GM21619 (cell line): ENCODE measurements around the gene TRIM43.
"Not testable (repeated sequence)": the region's sequence is repeated elsewhere in the genome, so short reads cannot be mapped to it uniquely, and the experiment has no call there.

Experiments
- ATAC-seq: cut with Tn5 transposase; IDR thresholded peaks from one replicate; pipeline ENCODE4 v1.9.1; 2021; ENCODE audit not compliant: unreplicated experiment

TRIM43 gene

DNA sequence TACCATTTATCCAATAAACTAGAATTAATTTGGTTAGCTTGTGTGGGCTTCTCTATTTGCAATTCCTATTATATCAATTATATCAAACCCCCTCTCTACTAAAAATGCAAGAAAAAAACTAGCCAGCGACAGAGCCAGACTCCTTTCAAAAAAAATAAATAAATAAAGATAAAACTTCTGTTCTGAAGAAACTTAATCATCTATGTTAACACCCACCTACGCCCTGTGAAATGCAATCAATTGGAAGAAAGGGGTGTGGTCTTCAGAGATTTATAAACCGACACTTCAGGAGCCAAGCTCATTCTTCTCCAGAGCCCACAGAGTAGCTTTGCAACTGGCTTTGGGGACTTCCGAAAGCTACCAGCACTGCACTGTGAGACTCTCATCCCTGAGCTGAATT, at the start of gene TRIM43:
TRIM43 (plus strand) TSS at position 301 of the 400 bp plus-strand sequence. CDS start 2,023 bp downstream, outside the sequence.
- not testable (repeated sequence) for ATAC-seq

DNA sequence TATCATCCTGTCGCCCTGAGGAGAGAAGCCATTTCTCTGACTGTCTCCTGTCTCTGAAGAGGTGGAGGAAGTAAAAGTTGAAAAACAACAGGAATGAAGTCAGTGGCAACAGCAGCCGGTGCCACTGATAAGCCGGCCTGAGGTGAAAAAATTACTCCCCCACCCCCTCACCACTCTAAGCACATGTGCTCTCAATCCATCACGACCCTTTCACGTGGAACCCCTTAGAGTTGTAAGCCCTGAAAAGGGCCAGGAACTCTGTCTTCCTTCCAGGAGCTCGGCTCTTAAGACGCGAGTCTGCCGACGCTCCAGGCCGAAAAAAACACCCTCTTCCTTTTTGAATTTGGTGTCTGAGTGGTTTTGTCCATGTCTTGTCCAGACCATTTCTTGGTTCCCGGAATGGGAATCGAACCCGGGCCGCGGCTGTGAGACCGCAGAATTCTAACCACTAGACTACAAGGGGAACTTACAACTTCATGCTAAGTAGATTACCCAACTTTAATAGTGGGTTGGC, 40.7 kb upstream of the TRIM43 start:
- no peak for ATAC-seq

GRCh38 chr2:95552911-95553310, 38.9 kb upstream of the TRIM43 start:
- peak; percentile 54 for ATAC-seq

- ATAC-seq = no peak
Measured at GRCh38 chr2:95569170-95569569, 22.6 kb upstream of the TRIM43 start.

- no peak for ATAC-seq
Measured at GRCh38 chr2:95573866-95574265, 17.9 kb upstream of the TRIM43 start.

DNA sequence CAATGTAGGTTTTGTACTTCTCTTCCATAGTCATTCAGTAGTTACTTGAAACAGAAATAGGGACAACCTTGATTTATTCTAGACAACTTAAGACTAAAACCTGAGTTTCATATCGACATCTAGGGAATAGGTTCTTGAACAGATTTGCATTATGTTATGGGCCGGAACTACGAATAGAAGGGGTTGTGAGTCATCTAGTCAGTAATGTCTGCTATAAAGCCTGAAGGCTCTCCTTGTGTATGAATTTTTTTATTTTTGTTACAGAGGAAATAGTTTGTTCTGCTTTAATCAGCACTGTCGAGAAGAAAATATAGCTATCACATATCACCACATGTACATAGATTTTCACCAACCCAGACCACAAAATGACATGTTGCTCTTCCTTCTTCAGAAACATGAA, 17.3 kb upstream of the TRIM43 start:
- no peak for ATAC-seq

- ATAC-seq = no peak
Measured at GRCh38 chr2:95575857-95576256, 15.9 kb upstream of the TRIM43 start.

- ATAC-seq = no peak
Measured at GRCh38 chr2:95578539-95578938, 13.3 kb upstream of the TRIM43 start.

DNA sequence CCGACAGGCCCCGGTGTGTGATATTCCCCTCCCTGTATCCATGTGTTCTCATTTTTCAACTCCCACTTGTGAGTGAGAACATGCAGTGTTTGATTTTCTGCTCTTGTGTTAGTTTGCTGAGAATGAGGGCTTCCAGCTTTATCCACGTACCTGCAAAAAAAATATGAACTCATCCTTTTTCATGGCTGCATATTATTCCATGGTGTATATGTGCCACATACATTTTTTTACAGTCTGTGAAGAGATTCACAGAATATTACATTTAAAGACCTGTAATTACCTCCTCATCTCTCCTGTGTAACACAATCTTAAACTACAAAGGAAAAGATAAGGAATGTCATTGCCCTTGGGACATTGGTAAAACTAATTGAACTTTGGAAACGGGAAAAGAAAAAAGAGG, 8.3 kb upstream of the TRIM43 start:
- ATAC-seq = not testable (repeated sequence)

DNA sequence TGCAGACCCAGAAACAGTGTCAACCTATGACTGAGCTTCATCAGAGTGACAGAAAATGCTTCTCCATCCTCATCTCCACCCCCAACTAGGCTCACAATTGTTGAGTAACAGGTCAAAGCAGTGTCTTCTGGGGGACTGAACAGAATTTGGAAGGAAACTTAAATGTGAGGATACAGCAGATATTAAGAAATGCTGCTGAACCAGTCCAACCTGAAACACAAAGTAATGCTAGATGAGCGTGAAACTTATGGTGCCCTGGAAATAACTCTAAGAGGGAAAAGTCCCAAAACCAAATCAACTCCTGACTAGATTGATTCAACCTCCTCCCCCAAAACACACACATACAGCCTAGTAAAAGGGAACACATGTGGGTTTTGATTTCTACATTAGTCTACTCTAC, 7.5 kb upstream of the TRIM43 start:
- not testable (repeated sequence) for ATAC-seq

DNA sequence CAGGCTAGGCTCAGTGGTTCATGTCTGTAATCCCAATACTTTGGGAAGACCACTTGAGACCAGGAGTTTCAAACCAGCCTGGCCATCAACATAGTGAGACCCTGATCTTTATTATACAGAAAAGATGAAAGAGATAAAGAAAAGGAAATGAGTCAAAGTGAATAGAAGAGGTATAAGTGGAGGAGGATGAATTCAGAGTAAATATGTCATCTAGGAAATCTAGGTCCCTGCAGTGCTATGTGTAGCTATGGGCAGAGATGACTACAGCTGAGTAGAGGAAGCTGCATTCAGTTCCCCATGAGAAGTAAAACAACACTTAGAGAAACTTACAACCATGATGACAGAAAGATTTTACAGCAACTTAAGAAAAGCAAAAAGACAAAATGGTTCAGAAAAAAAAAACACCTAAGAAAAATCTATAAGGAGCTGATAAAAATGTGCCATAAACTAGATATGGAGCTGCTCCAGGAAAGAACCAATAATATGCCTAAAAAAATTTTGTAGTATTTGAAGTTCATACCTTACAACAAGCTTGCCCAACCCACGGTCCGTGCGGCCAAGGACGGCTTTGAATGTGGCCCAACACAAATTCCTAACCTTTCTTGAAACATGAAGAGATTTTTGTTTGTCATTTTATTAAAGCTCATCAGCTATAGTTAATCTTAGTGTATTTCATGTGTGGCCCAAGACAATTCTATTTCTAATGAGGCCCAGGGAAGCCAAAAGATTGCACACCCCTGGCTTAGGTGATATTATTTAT, 1.8 kb upstream of the TRIM43 start:
- ATAC-seq = not testable (repeated sequence)

- ATAC-seq = not testable (repeated sequence)
Measured at GRCh38 chr2:95592973-95593372, 1.2 kb downstream of the TRIM43 start.

GRCh38 chr2:95595012-95595411, 3.2 kb downstream of the TRIM43 start:
- ATAC-seq = not testable (repeated sequence)

- ATAC-seq = not testable (repeated sequence)
Measured at GRCh38 chr2:95601301-95601700, 9.5 kb downstream of the TRIM43 start.

DNA sequence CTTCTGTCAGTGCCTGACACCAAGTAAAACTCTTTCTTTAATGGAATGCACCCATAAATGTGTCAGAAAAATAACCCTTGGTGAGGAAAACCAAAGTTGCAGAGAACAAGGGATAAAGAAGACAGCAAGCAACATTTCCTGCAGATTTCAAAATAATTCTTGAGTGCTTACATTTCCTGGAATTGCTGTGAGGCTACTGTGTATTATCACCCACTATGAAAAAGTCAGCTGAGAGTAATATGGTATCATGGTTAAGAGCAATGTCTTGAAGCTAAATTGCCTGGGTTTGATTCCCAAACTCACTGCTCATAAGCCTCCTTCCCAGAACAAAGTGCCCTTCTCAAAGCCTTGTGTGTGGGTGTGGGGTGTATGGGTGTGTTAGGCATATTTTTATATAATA, 10.3 kb downstream of the TRIM43 start:
- ATAC-seq = not testable (repeated sequence)

DNA sequence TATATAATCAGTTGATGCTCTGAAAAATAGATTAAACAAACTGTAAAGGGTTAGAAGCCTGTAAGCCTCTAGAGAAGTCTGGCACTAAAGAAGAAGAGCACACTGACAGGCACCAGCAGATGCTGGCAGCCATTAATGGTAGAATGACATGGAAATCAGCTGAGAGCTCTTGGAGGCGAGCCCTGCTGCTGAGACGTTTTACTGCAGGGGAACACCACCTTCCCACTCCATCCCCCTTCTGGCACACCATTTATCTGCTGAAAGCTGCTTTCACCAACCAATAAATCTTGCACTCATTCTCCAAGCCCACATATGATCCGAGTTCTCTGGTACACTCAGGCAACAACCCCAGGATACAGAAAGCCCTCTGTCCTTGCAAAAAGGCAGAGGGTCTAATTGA, 16.6 kb downstream of the TRIM43 start:
- ATAC-seq = not testable (repeated sequence)

GRCh38 chr2:95609764-95610163, 18.0 kb downstream of the TRIM43 start:
- ATAC-seq = not testable (repeated sequence)

GRCh38 chr2:95613048-95613447, 21.2 kb downstream of the TRIM43 start:
- ATAC-seq = not testable (repeated sequence)

DNA sequence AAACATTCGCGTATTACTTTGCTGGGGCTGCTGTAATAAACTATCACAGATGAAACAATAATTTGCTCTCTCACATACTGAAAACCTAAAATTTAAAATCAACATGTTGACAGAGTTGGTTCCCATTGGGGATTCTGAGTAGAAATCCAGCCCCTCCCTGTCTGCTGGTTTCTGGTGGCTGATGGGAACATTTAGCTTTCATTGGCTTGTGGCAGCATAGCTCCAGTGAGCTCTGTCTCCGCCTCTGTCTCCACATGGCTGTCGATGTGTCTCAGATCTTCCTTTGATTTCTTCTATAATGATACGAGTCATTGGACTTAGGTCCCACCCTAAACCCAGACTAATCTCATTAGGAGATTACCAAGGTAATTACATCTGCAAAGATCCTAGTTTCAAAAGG, 30.9 kb downstream of the TRIM43 start:
- ATAC-seq = not testable (repeated sequence)

DNA sequence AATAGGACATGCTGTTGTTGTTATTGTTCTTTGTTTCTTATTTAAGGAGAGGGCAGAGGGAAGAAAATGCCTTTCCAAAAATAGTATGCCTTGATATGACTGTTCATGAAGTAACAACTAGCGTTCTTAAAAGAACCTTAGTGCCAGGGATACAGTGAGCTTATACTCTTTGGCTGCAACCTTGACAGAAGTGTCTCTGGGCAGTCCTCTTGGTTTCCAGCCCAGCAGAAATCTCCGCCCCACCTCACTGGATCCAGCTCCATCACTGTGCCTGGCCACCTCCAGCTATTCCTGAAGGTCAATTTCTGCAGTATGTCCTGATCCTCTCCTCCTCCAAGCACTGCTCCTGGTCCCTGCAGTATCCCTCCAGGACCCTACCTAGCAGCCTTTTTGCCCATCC, 39.2 kb downstream of the TRIM43 start:
- ATAC-seq = not testable (repeated sequence)

GRCh38 chr2:95633626-95634259, 41.9 kb downstream of the TRIM43 start:
- not testable (repeated sequence) for ATAC-seq
